ENCODE data around the gene NCOA4. TPM values are rescaled to one million over a fixed set of nuclear protein-coding genes. Genes with fewer than 3 reads are reported as not detected.
"Not testable (repeated sequence)": the region's sequence is repeated elsewhere in the genome, so short reads cannot be mapped to it uniquely, and the experiment has no call there.

NCOA4 gene
- total RNA-seq, 1 experiment from 2014 or later, result 160 TPM

- no peak for DNase-seq (ENCODE audit: low read depth)
These were observed 10.7 kb downstream of the NCOA4 start for GRCh38 chr10:46019569-46020343.

- no peak for DNase-seq (ENCODE audit: low read depth)
These were observed 11.3 kb downstream of the NCOA4 start for GRCh38 chr10:46019177-46019528.

DNA sequence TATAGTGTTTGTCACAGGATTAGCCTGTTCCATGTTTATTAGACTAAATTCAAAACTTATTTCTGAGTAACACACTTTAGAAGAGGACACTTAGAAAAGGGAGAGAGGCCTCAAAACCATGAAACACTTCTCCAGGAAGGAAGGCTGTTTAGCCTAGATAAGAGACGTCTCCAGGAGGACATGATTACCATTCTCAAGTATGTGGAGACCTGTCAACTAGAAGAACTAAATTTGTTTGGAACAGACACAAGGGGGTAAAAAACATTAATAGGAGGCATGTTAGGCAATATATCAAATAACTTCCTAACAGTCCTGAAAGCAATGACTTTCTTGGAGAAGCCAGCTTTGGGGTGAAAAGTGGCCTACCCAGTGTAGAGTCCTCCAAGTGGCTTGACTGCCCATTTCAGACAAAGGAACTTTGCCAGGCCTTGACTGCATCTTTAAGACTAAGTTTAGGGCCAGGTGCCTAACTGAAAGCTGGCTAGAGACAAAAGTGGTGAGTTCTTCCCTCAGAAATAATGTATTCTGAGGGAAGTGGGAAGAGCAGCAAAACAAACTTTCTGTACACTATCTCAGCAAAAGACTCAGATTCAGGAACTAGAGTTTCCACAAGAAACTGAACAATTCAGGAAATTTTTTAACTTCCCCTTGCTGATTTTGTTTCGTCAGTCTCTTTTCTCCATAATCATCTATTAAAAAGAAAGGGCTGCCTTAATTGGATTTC lies 11.8 kb downstream of the NCOA4 start:
- DNase-seq (ENCODE audit: low read depth), result no peak

DNA sequence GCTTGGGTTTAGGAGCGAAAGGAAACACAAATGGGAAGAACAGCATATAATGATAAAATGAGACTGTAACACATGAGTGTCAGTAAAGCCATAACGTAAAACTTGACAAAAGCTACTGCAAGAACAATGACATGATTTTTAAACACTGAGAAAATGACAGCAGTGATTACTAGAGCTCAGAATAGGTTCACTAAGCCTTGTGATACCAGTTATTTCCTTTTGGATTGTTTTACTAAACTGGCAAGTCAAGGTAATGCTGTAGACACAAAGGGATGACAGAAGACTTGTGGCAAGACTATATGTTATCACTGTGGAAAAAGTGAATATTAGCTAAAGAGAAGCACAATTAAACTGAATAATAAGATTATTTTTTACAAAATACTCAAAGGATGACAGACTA lies 12.7 kb downstream of the NCOA4 start:
- DNase-seq (ENCODE audit: low read depth), result no peak

GRCh38 chr10:46016811-46017210 lies 13.6 kb downstream of the NCOA4 start:
- DNase-seq (ENCODE audit: low read depth), result no peak

GRCh38 chr10:46016190-46016589 lies 14.2 kb downstream of the NCOA4 start:
- no peak for DNase-seq (ENCODE audit: low read depth)

- DNase-seq (ENCODE audit: low read depth), result peak; percentile 30
These were observed 15.6 kb downstream of the NCOA4 start for GRCh38 chr10:46014683-46015405.

GRCh38 chr10:46014206-46014605 lies 16.2 kb downstream of the NCOA4 start:
- DNase-seq (ENCODE audit: low read depth), result no peak

DNA sequence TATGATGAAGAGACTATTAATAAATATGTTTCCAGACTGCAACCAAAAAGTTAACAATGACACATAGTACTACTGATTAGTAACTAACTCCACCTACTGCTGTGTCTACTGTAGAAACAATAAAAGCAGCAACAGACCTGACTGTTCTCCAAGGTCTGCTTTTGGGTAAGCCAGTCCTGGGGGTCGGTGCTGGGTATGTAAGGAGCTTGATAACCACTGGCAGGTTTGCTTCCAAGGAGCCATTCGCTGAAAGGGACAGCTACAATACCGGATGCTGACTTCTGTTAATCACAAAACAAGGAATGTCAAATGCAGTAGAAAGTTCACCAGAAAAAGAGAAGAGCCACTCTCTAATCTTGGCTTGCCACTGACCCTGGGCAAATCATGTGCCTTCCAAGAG lies 17.7 kb downstream of the NCOA4 start:
- no peak for DNase-seq (ENCODE audit: low read depth)

GRCh38 chr10:46006219-46006618 lies 24.2 kb downstream of the NCOA4 start:
- peak; percentile 85 for DNase-seq (ENCODE audit: low read depth)

DNA sequence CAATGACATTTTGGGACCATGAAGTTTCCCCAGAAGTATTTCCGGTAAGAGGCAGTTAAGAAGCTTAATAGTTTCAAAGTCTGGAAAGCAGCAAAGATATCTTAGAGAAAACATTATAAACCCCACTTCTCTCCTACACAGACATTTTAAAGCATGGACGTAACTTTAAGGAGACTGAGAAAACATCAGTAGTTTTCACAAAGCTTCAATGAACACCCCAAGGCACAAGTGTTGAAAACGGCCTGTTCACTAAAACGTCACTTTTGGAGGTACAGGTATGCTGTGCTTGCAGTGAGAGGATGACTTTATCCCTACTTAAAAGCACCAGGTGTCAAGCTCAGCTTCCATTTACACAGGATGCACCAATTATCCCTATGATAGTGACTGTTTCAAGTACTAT lies 25.0 kb downstream of the NCOA4 start:
- no peak for DNase-seq (ENCODE audit: low read depth)

DNA sequence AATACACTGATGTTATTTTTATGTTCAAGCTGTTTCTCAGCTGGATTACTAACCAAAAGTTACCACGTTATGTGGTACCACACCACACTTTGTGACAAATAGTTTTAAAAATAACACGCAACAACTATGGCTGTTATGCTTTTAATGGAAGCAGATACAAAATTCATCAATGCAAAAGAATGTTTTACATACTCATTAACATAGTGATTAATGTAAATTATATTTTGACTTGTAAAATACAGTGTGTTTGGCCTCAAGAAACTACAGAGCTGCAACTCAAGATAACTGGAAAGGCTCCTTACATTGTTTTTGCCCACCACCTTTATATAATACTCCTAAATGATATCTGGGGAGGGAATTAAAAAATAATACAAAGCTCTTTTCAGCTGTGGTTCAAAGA lies 25.5 kb downstream of the NCOA4 start:
- no peak for DNase-seq (ENCODE audit: low read depth)

DNA sequence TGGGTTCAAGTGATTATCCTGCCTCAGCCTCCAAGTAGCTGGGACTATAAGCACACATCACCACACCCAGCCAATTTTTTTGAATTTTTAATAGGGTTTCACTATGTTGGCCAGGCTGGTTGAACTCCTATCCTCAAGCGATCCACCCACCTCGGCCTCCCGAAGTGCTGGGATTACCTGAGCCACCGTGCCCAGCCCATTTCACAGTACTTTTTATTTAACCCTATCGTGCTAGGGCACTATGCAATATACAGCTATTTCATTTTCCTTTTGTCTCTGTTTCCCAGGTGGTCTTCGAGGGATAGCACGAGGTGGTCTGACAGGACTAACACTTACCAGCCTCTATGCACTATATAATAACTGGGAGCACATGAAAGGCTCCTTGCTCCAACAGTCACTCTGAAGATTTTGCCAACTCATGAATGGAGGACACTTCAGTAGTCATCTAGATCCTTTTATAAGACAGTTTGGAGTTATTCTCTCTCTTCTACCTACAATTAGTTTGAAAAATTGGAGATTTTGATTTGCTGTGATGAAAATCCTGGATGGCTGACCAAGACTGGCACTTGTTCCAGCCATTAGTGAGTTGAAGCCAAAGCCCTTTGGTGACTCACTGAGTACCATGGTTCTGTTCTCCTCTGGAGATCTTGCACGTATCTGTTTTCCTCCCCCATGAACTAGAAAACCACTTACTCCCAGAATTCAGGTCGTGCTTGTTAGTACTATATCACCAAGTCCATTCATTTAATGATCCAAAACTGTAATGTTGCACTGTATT lies 27.3 kb downstream of the NCOA4 start:
- peak; percentile 46 for DNase-seq (ENCODE audit: low read depth)

DNA sequence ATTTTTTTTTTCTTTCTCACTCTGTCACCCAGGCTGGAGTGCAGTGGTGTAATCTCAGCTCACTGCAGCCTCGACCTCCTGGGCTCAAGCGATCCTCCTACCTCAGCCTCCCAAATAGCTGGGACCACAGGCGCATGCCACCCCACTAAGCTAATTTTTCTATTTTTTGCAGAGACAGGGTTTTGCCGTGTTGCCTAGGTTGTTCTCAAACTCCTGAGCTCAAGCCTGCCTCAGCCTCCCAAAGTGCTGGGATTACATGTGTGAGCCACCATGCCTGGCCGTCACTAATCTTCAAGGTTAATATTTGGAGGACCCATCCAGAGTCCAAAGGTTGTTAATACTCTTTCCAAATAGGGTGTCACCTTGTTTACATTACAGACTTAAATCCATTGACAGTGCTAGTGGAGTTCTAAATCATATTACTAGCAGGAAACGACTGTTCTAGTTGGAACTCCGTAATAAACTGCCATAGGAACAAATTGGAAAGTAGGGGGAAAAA lies 28.2 kb downstream of the NCOA4 start:
- DNase-seq (ENCODE audit: low read depth), result not testable (repeated sequence)

- DNase-seq (ENCODE audit: low read depth), result no peak
These were observed 29.2 kb downstream of the NCOA4 start for GRCh38 chr10:46001187-46001756.

GRCh38 chr10:46000538-46000937 lies 29.9 kb downstream of the NCOA4 start:
- DNase-seq (ENCODE audit: low read depth), result no peak

- DNase-seq (ENCODE audit: low read depth), result not testable (repeated sequence)
These were observed 30.5 kb downstream of the NCOA4 start for GRCh38 chr10:45999955-46000354.

GRCh38 chr10:45997994-45998763 lies 32.2 kb downstream of the NCOA4 start:
- DNase-seq (ENCODE audit: low read depth), result no peak

DNA sequence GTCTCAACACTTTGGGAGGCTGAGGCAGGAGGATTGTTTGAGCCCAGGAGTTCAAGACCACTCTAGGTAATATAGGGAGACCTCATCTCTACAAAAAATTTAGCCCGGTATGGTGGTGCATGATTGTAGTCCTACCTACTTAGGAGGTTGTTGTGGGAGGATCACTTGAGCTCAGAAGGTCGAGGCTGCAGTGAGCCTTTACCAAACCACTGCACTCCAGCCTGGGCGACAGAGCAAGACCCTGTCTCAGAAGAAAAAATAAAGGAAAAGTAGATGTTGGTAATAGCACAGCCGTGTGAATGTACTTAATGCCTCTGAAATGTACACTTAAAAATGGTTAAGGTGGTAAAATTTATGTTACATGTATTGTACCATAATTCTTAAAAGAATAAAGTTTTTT lies 32.9 kb downstream of the NCOA4 start:
- no peak for DNase-seq (ENCODE audit: low read depth)

- DNase-seq (ENCODE audit: low read depth), result not testable (repeated sequence)
These were observed 44.8 kb downstream of the NCOA4 start for GRCh38 chr10:45985590-45985989.

- DNase-seq (ENCODE audit: low read depth), result not testable (repeated sequence)
These were observed 46.0 kb downstream of the NCOA4 start for GRCh38 chr10:45984473-45984872.

Measured in M059J (cell line).